SJSA1 (cell line): Measurements from ENCODE around the gene CLCNKB. TPM values are rescaled to one million over a fixed set of nuclear protein-coding genes. Genes with fewer than 3 reads are reported as not detected.

Source experiments
- DNase-seq, 2 experiments: peaks; one replicate each; pipeline ENCODE4 v3.0.0-alpha.2; 2015 to 2020; ENCODE audit warnings: low spot score in 2 of 2, low read depth in 1 of 2
- H3K27ac ChIP-seq: fragments of 250-450 bp; sonication (Bioruptor Pico); 2 replicates; pipeline ENCODE4 v1.5.1; 2020; ENCODE audit warnings: mild to moderate bottlenecking, moderate library complexity
- H3K27me3 ChIP-seq: fragments of 250-450 bp; sonication (Bioruptor Pico); replicated peaks from 2 replicates; pipeline ENCODE4 v1.5.1; 2020; ENCODE audit warnings: mild to moderate bottlenecking, moderate library complexity
- H3K36me3 ChIP-seq: fragments of 250-450 bp; sonication (Bioruptor Pico); 2 replicates; pipeline ENCODE4 v1.5.1; 2020; ENCODE audit warnings: mild to moderate bottlenecking
- H3K4me1 ChIP-seq: fragments of 250-450 bp; sonication (Bioruptor Pico); replicated peaks from 2 replicates; pipeline ENCODE4 v1.6.1; 2021; ENCODE audit warnings: mild to moderate bottlenecking
- H3K4me3 ChIP-seq: fragments of 250-450 bp; sonication (Bioruptor Pico); 2 replicates; pipeline ENCODE4 v1.5.1; 2020; ENCODE audit warnings: mild to moderate bottlenecking
- H3K9me3 ChIP-seq: fragments of 250-450 bp; sonication (Bioruptor Pico); replicated peaks from 2 replicates; pipeline ENCODE4 v1.5.1; 2020; ENCODE audit warnings: mild to moderate bottlenecking
- total RNA-seq: library from RNA; depleted of rRNA; stranded (reverse); fragments of >200 nt; shearing (Covaris generic); gene quantifications from 2 replicates; pipeline ENCODE4 v1.2.3, GENCODE V29; 2014

The CLCNKB gene
- total RNA-seq, 1 experiment from 2014 or later = not detected

DNA sequence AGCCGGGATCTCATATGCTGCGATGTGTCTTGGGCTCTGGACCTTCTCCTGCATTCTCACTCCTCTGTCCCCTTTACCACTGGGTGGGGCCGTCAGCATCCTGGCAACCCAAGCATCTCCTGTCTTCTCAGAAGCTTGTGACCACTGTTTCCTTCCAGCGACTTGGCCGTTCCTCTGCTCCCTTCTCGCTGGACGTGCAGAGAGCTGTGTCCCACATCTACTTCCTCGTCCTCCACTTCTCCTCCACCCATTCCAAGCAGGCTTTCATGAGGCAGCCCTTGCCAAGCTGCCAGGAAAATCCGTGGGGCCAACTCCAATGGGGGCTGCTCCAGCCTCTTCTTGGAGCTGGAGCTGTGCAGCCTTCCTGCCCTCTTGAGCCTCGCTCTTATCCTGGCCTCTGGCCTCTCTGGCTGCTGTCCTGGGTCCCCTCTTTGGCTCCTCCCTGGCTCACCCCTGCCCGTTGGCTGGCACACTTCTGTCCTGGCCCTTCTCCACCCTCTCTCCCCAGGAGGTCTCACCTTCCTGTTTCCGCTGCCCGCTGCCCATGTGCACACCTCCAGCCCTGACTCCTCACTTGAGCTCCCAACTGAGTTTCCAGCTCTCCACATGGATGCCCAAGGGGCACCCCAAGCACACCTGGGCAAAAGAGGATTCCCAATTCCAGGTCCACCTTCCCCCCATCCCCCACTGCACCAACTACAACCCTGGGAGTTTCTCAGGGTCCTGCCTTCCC is 21.1 kb downstream of the CLCNKB start:
- Histone ChIP-seq H3K27ac (no peak overlapping the region), H3K4me1 (no peaks in the 10 kb centered on the region), H3K4me3 (no peak overlapping the region), H3K36me3 (no peaks in the 10 kb centered on the region), H3K9me3 (no peaks in the 10 kb centered on the region), H3K27me3 (no peaks in the 10 kb centered on the region)
- no peak for DNase-seq

- no peaks in the 10 kb centered on the region for H3K4me1 ChIP-seq
- no peak overlapping the region for H3K27ac ChIP-seq
- DNase-seq = no peak
- H3K4me3 ChIP-seq = no peak overlapping the region
- no peaks in the 10 kb centered on the region for H3K9me3 ChIP-seq
- no peaks in the 10 kb centered on the region for H3K36me3 ChIP-seq
- H3K27me3 ChIP-seq = no peaks in the 10 kb centered on the region
These were observed 21.6 kb downstream of the CLCNKB start for GRCh38 chr1:16065269-16065576.

- no peak overlapping the region for H3K27ac ChIP-seq
- H3K4me1 ChIP-seq = no peaks in the 10 kb centered on the region
- H3K4me3 ChIP-seq = no peak overlapping the region
- no peaks in the 10 kb centered on the region for H3K27me3 ChIP-seq
- no peaks in the 10 kb centered on the region for H3K9me3 ChIP-seq
- DNase-seq = no peak
- H3K36me3 ChIP-seq = no peaks in the 10 kb centered on the region
These were observed 22.7 kb downstream of the CLCNKB start for GRCh38 chr1:16066245-16066644.

GRCh38 chr1:16067127-16067768 is 23.7 kb downstream of the CLCNKB start:
- Histone ChIP-seq H3K36me3 (no peaks in the 10 kb centered on the region), H3K9me3 (no peaks in the 10 kb centered on the region), H3K27ac (no peak overlapping the region), H3K4me3 (no peak overlapping the region), H3K4me1 (no peaks in the 10 kb centered on the region), H3K27me3 (no peaks in the 10 kb centered on the region)
- DNase-seq = no peak

- Histone ChIP-seq H3K36me3 (no peaks in the 10 kb centered on the region), H3K4me3 (no peak overlapping the region), H3K27me3 (no peaks in the 10 kb centered on the region; the same call in 1 of the 2 replicates), H3K27ac (no peak overlapping the region), H3K9me3 (no peaks in the 10 kb centered on the region), H3K4me1 (peaks cover under 1% of the 10 kb centered on the region)
- no peak for DNase-seq
These were observed 24.4 kb downstream of the CLCNKB start for GRCh38 chr1:16067933-16068332.

DNA sequence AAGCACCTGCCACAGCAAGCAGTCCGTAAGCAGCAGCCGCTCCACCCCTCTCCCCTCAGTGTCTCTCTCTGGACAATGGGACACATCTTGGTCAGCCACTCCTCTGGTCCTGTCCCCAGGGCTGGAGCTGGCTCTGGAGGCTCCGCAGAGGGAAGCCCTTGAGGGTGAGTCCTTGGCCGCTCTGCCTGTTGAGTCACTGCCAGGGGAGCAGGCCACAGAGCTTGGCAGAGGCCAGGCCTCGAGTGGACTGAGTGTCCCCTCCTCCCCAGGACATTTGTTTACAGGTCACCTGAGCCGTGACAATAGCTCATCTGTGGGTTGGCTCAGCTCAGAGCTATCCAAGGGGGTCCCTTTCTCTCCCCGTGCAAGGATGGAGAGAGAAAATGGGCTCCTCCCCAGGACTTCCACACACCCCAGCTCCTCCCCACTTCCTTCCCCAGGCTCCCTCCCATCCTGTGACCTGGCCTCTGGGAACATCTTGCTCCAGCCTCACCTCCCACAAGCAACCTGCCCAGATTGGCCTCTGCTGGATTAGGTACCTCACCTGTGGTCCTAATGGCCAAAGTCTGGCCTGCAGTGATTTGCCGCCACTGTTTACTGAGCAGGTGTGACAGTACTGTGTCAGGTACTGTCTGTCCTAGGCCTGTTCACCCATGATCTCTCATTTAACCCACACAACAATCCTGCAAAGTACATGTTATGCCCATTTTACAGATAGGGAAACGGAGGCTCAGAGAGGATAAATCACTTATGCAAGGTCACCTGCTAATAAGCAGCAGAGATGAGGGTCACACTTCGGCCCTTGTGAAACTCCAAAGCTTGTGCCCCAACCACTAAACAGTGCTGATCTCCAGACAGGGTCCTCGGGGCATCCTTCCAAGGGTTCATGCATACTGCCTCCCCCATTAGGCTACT is 25.0 kb downstream of the CLCNKB start:
- Histone ChIP-seq H3K4me3 (no peak overlapping the region), H3K27me3 (no peaks in the 10 kb centered on the region; the same call in 1 of the 2 replicates), H3K9me3 (no peaks in the 10 kb centered on the region), H3K27ac (no peak overlapping the region), H3K4me1 (peaks cover 8% of the 10 kb centered on the region), H3K36me3 (no peaks in the 10 kb centered on the region)
- no peak for DNase-seq

DNA sequence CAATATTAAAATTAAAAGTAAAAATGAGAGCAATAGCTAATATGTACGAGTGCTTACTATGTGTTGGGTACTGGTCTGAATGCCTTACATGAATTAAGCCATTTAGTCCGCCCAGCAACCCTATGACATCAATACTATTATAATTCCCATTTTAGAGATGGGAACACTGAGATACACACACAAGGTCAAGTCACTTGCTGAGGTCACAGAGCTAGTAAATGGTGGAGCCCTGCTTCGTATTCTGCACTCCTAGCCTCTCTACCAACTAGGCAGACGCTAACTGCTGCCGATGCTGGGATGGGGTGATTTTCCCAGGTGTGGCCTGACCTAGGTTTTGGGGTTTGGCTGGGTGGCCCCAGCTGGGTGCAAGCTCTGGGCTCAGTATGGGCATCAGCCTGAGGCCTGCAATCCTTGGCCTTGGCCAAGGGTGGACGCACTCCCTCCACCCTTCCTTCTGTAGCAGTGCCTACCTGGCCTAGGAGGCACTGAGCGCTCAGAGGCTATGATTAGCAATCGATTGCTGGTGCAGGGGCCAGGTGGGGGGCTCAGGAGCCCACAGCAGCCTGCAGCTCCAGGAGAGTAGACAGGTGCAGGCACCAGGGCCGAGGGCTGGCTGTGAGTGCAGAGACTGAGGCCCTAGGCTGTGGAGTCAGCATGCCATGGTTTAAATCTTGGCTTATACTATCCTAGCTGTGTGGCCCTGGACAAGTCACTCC is 27.2 kb downstream of the CLCNKB start:
- no peak for DNase-seq
- no peaks in the 10 kb centered on the region for H3K9me3 ChIP-seq
- no peaks in the 10 kb centered on the region; the same call in 1 of the 2 replicates for H3K27me3 ChIP-seq
- no peak overlapping the region for H3K4me3 ChIP-seq
- H3K4me1 ChIP-seq = peaks cover 18% of the 10 kb centered on the region
- no peak overlapping the region for H3K27ac ChIP-seq
- H3K36me3 ChIP-seq = no peaks in the 10 kb centered on the region

GRCh38 chr1:16071614-16072013 is 28.0 kb downstream of the CLCNKB start:
- H3K36me3 ChIP-seq = no peaks in the 10 kb centered on the region
- H3K27me3 ChIP-seq = no peaks in the 10 kb centered on the region; the same call in 1 of the 2 replicates
- no peak overlapping the region for H3K27ac ChIP-seq
- no peaks in the 10 kb centered on the region for H3K9me3 ChIP-seq
- H3K4me1 ChIP-seq = peaks cover 26% of the 10 kb centered on the region
- H3K4me3 ChIP-seq = no peak overlapping the region
- no peak for DNase-seq

- H3K27ac ChIP-seq = no peak overlapping the region
- no peaks in the 10 kb centered on the region for H3K36me3 ChIP-seq
- peaks cover 29% of the 10 kb centered on the region for H3K4me1 ChIP-seq
- H3K4me3 ChIP-seq = no peak overlapping the region
- DNase-seq = no peak
- no peaks in the 10 kb centered on the region for H3K9me3 ChIP-seq
- no peaks in the 10 kb centered on the region; the same call in 1 of the 2 replicates for H3K27me3 ChIP-seq
These were observed 28.5 kb downstream of the CLCNKB start for GRCh38 chr1:16072095-16072494.

- Histone ChIP-seq H3K4me1 (peaks cover 29% of the 10 kb centered on the region), H3K27ac (no peak overlapping the region), H3K36me3 (no peaks in the 10 kb centered on the region), H3K4me3 (peak overlapping the region; percentile 42), H3K9me3 (no peaks in the 10 kb centered on the region), H3K27me3 (no peaks in the 10 kb centered on the region; the same call in 1 of the 2 replicates)
- DNase-seq = no peak
These were observed 29.3 kb downstream of the CLCNKB start for GRCh38 chr1:16072616-16073484.

GRCh38 chr1:16073490-16074119 is 30.0 kb downstream of the CLCNKB start, which contains the start of gene FAM131C:
Gene FAM131C (minus strand): TSS chr1:16073651. CDS start chr1:16073442, 209 bp downstream.
- no peak for DNase-seq
- Histone ChIP-seq H3K4me3 (peak within 1 kb of the TSS; percentile 42), H3K27me3 (no peaks in the 10 kb centered on the region; the same call in 1 of the 2 replicates), H3K27ac (no peak within 1 kb of the TSS), H3K9me3 (no peaks in the 10 kb centered on the region), H3K36me3 (no peaks in the 10 kb centered on the region), H3K4me1 (peaks cover 29% of the 10 kb centered on the region)

GRCh38 chr1:16074217-16074616 is 30.6 kb downstream of the CLCNKB start:
- H3K27ac ChIP-seq = no peak overlapping the region

More at GRCh38 chr1:16074217-16074616, 30.6 kb downstream of the CLCNKB start:
- no peak overlapping the region for H3K4me3 ChIP-seq
- H3K27me3 ChIP-seq = no peaks in the 10 kb centered on the region; the same call in 1 of the 2 replicates
- DNase-seq = no peak
- no peaks in the 10 kb centered on the region for H3K9me3 ChIP-seq
- peaks cover 34% of the 10 kb centered on the region for H3K4me1 ChIP-seq
- H3K36me3 ChIP-seq = no peaks in the 10 kb centered on the region
